ENCODE measurements around the gene TJP3. TPM values are rescaled to one million over a fixed set of nuclear protein-coding genes. Genes with fewer than 3 reads are reported as not detected.

Gene TJP3
- total and polyA plus RNA-seq, 10 of the 15 experiments (the other 5 are each of a cell fraction or from before 2014, with no cell fraction given) = 0.04 to 1.2 (median 0.29) TPM; not detected in 6

GRCh38 chr19:3665681-3666544 is 42.3 kb upstream of the TJP3 start:
- Histone ChIP-seq H3K4me2 (ENCODE audit: control insufficient read depth, insufficient read depth) (peak overlapping the region; percentile 76), H3K9me3 (replicated peaks; ENCODE audit: control insufficient read depth, insufficient read depth, low read length) (no peaks in the 10 kb centered on the region; the same call in 2 of the 3 replicates), H3K9ac (ENCODE audit: control insufficient read depth, insufficient read depth, low read length) (no peak overlapping the region), H3K4me3 (no peak overlapping the region), H2AFZ (ENCODE audit: control insufficient read depth, low read depth, low read length) (no peak overlapping the region), H3K4me1 (ENCODE audit: control insufficient read depth, insufficient read depth, low read length) (peaks cover 11% of the 10 kb centered on the region), H3K36me3 (ENCODE audit: control insufficient read depth in 2 of 2, insufficient read depth in 2 of 2, low read length in 1 of 2) (peaks cover 0 to 4% of the 10 kb centered on the region in 2 experiments; a peak in 3 of 4 replicates), H3K27ac (ENCODE audit: control insufficient read depth, insufficient read depth) (no peak overlapping the region; the same call in 1 of the 2 replicates), H3K27me3 (replicated peaks in 1 of 2; ENCODE audit: control insufficient read depth in 2 of 2, insufficient read depth in 2 of 2, low read length in 1 of 2) (no peaks in the 10 kb centered on the region), H3K79me2 (ENCODE audit: control insufficient read depth, insufficient read depth, low read length) (no peaks in the 10 kb centered on the region), H4K20me1 (ENCODE audit: control insufficient read depth, insufficient read depth) (no peaks in the 10 kb centered on the region)
- BruUV-seq (replicated peaks) = no TSS peak
- ChIA-PET POLR2A (interaction anchor here (0.6 kb wide), 1 partner anchor 332 kb away, joined by 3 read pairs; no protein-coding TSS in a partner anchor), CTCF (interaction anchor here (0.7 to 3.8 kb wide), 7 partner anchors 21 to 121 kb away, joined by 3 to 22 read pairs (median 3); partner anchors contain the start of genes PIP5K1C and TJP3), RAD21 (ENCODE audit: unreplicated experiment) (interaction anchor here (0.6 to 2.2 kb wide), 4 partner anchors 25 to 322 kb away, joined by 3 to 6 read pairs (median 4); no protein-coding TSS in a partner anchor), SMC1A (ENCODE audit: uncharacterized antibody, unreplicated experiment) (interaction anchor here (1.0 kb wide), 1 partner anchor 360 kb away, joined by 3 read pairs; no protein-coding TSS in a partner anchor)
- FAIRE-seq = no peak
- WGBS (ENCODE audit: insufficient coverage, insufficient replicate concordance, low lambda C conversion rate, missing lambda C conversion rate) = 15% methylated on average over 36 of the region's 40 CpGs
- ATAC-seq = peak; percentile 96
- in situ Hi-C loops (cut with MboI) (loop anchor here (10.0 kb wide), 1 partner anchor 539 kb away; no protein-coding TSS in a partner anchor), intact Hi-C loops (cut with micrococcal nuclease; ENCODE audit: unreplicated experiment) (loop anchor here (1.0 kb wide), 1 partner anchor 40 kb away; no protein-coding TSS in a partner anchor)
- DNase-seq (ENCODE audit: low read depth, low spot score) = no peak
- peak; percentile 23; the same call in 1 of the 2 replicates for TF ChIP-seq TARDBP (IDR thresholded peaks at IDR 0.05; ENCODE audit: borderline replicate concordance)
- TF ChIP-seq BACH1 (IDR thresholded peaks at IDR 0.05; ENCODE audit: borderline replicate concordance) = 0 out of 2 replicates have a peak, but pooled peaks have one; percentile 19
- no peak for TF ChIP-seq NRF1 (conservative IDR thresholded peaks at IDR 0.05; ENCODE audit: low read depth, low read length)
- TF ChIP-seq POLR2AphosphoS5 (IDR thresholded peaks at IDR 0.05; ENCODE audit: low read length) = no peak
- TF ChIP-seq MEF2B (IDR thresholded peaks at IDR 0.05; ENCODE audit: partially characterized antibody, poor library complexity, severe bottlenecking) = no peak
- TF ChIP-seq CHD1 (IDR thresholded peaks at IDR 0.05; ENCODE audit: low read depth, low read length) = no peak
- TF ChIP-seq YY1 (IDR thresholded peaks at IDR 0.05; ENCODE audit: low read depth, low read length) = peak; percentile 88
- no peak for TF ChIP-seq HCFC1 (IDR thresholded peaks at IDR 0.05; ENCODE audit: low read length)
- no peak for TF ChIP-seq ZNF274 (IDR thresholded peaks at IDR 0.05; ENCODE audit: insufficient read depth, insufficient read length)
- no peak for TF ChIP-seq POLR2A (IDR thresholded peaks at IDR 0.05; ENCODE audit: low read depth, low read length)
- no peak for TF ChIP-seq CBFB (IDR thresholded peaks at IDR 0.05; ENCODE audit: low read depth)
- no peak for TF ChIP-seq ATF3 (IDR thresholded peaks at IDR 0.05; ENCODE audit: borderline replicate concordance, extremely low read depth, low read depth, low read length)
- no peak for TF ChIP-seq EED (IDR thresholded peaks at IDR 0.05; ENCODE audit: low read depth)
- no peak for TF ChIP-seq ASH2L (IDR thresholded peaks at IDR 0.05; ENCODE audit: borderline replicate concordance, low read depth)
- no peak for TF ChIP-seq BCL11A (IDR thresholded peaks at IDR 0.05; ENCODE audit: low read depth, low read length)
- TF ChIP-seq IKZF1 (conservative IDR thresholded peaks at IDR 0.05) = no peak
- TF ChIP-seq POLR2AphosphoS2 (IDR thresholded peaks at IDR 0.05; ENCODE audit: low read depth, low read length) = no peak
- no peak for TF ChIP-seq RELB (IDR thresholded peaks at IDR 0.05; ENCODE audit: low read depth)
- no peak for TF ChIP-seq CBX3 (IDR thresholded peaks at IDR 0.05; ENCODE audit: borderline replicate concordance, low read depth)
- TF ChIP-seq CTCF (IDR thresholded peaks at IDR 0.05 in 2 of 3, conservative IDR thresholded peaks at IDR 0.05 in 1 of 3; ENCODE audit: control insufficient read depth in 2 of 3, extremely low read depth in 1 of 3, insufficient read depth in 1 of 3, low read depth in 3 of 3, low read length in 3 of 3) = peak; percentile 82 to 97 (median 94)
- 0 out of 2 replicates have a peak, but pooled peaks have one; percentile 34 for TF ChIP-seq TCF3 (IDR thresholded peaks at IDR 0.05; ENCODE audit: borderline replicate concordance, insufficient read depth, low read depth, low read length)

Data from GM12878 (cell line).